ENCODE results near the gene TMEM129. TPM values are rescaled to one million over a fixed set of nuclear protein-coding genes. Genes with fewer than 3 reads are reported as not detected.

Gene TMEM129
- total RNA-seq, 1 donor from 2014 or later, result 29.6 TPM

DNA sequence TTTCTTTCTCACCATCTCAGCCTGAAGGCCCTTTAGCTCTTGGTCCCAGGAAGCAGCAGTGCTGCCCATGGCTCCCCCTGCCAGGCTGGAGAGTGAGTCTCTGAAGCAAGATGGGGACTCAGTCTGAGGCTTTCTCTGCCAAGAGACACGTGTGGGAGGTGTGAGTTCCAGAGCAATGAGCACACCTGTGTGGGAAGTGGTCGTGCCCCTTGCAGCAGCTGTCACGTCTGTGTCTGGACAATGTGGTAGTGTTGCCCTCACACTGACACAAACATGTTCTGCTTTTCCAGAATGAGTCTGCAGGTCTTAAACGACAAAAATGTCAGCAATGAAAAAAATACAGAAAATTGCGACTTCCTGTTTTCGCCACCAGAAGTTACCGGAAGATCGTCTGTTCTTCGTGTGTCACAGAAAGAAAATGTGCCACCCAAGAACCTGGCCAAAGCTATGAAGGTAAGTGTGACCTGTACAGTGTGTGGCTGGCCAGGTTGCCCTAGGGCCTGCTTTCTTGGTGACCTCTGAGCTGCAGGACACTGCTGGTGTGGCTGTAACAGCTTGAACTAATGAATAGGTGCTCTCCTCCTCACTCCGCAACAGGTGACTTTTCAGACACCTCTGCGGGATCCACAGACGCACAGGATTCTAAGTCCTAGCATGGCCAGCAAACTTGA is 2.1 kb upstream of the TMEM129 start:
- no peak for TF ChIP-seq CTCF (IDR thresholded peaks at IDR 0.05; ENCODE audit: borderline replicate concordance)
- no peaks in the 10 kb centered on the region for H3K9me3 ChIP-seq (replicated peaks)
- DNase-seq, result no peak
- H3K27me3 ChIP-seq (ENCODE audit: low read depth), result no peaks in the 10 kb centered on the region
- H3K36me3 ChIP-seq, result peaks cover 16% of the 10 kb centered on the region
- intact Hi-C loops (cut with micrococcal nuclease), result loop anchor here (10.0 kb wide), 1 partner anchor 368 kb away; no protein-coding TSS in a partner anchor
- H3K4me1 ChIP-seq, result peaks cover 62% of the 10 kb centered on the region
- peak overlapping the region; percentile 58 for H3K27ac ChIP-seq (replicated peaks)
- H3K4me3 ChIP-seq, result no peak overlapping the region

DNA sequence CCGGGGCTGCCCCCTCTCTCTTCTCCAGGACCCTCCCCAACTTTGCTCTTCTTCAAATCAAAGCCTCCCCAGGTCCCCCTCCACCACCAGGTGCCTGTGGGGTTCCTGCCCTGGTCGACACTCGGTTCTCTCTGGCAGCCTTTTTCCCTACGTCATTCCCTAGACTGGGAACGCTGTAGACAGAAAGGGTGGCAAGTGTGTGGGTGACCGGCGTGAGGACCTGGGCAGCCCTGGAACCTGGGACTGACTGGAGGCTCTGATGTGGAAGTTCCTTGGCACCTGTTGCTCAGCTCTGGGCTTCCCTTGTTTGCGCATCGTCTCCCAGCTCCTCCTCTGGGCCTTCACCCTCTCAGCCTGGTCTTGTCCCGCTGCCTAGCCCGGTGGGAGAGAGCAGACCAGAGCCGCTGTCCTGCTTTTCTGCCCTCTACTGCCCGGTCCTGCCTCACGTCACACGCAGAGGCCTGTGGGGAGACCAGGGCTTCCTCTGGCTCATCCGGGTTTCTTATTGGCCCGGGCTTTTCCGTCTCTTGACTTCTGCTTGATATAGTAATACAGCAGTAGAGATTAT is 1.5 kb upstream of the TMEM129 start:
- TF ChIP-seq CTCF (IDR thresholded peaks at IDR 0.05; ENCODE audit: borderline replicate concordance), result no peak
- intact Hi-C loops (cut with micrococcal nuclease), result loop anchor here (10.0 kb wide), 1 partner anchor 368 kb away; no protein-coding TSS in a partner anchor
- H3K9me3 ChIP-seq (replicated peaks), result no peaks in the 10 kb centered on the region
- peak overlapping the region; percentile 58 for H3K27ac ChIP-seq (replicated peaks)
- no peaks in the 10 kb centered on the region for H3K27me3 ChIP-seq (ENCODE audit: low read depth)
- H3K4me1 ChIP-seq, result peaks cover 62% of the 10 kb centered on the region
- H3K4me3 ChIP-seq, result peak overlapping the region; percentile 81
- peak; percentile 14 for DNase-seq
- peaks cover 16% of the 10 kb centered on the region for H3K36me3 ChIP-seq

- DNase-seq, result no peak
- TF ChIP-seq CTCF (IDR thresholded peaks at IDR 0.05; ENCODE audit: borderline replicate concordance), result no peak
Observed at GRCh38 chr4:1721666-1722550, 785 bp upstream of the TMEM129 start.

DNA sequence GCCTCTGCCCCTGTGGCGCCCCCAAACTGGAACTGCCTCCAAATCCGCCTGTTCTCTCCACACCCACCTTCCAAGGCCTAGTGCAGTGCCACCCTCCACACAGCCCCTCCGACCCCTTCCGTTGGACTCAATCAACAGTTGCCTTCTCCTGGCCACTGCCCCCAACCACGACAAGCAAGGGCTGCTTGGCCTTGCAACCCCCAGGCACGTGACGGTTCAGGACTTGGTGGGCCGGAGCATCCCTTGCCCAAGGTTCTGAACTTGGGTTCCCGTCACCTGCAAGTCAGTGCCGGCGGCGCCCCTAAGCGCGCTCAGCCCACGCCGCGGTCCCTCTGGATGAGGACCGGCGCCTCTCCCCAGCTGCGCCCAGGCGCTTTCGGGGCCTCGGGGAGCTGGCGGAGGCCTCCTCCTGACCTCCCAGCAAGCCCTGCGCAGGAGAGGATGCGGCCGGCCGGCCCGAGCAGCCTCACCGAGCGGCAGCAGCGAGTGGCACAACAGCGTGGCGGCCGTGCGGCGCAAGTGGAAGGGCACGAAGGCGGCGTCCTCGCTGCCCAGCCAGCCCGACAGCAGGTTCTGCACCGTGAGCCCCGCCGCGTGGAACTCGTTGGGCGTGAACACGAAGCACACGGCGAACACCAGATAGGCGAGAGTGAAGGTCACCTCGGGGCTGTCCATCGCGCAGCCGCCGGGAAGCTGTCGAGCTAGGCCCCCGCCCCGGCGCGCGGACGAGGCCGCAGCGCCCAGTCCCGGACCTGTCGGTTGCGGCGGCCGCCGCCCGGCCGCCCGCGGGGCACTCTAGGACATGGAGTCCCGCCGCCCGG is 750 bp downstream of the TMEM129 start:
- H3K4me1 ChIP-seq, result peaks cover 67% of the 10 kb centered on the region
- peaks cover 29% of the 10 kb centered on the region for H3K36me3 ChIP-seq
- peak overlapping the region; percentile 81 for H3K4me3 ChIP-seq
- no peaks in the 10 kb centered on the region for H3K27me3 ChIP-seq (ENCODE audit: low read depth)
- DNase-seq, result peak; percentile 46
- intact Hi-C loops (cut with micrococcal nuclease), result loop anchor here (10.0 kb wide), 1 partner anchor 366 kb away; no protein-coding TSS in a partner anchor
- H3K27ac ChIP-seq (replicated peaks), result peak overlapping the region; percentile 98
- H3K9me3 ChIP-seq (replicated peaks), result no peaks in the 10 kb centered on the region
- TF ChIP-seq CTCF (IDR thresholded peaks at IDR 0.05; ENCODE audit: borderline replicate concordance), result no peak

More at GRCh38 chr4:1721666-1722550, 785 bp upstream of the TMEM129 start:
- intact Hi-C loops (cut with micrococcal nuclease), result loop anchor here (10.0 kb wide), 1 partner anchor 367 kb away; no protein-coding TSS in a partner anchor
- no peaks in the 10 kb centered on the region for H3K9me3 ChIP-seq (replicated peaks)
- H3K4me1 ChIP-seq, result peaks cover 66% of the 10 kb centered on the region
- peaks cover 23% of the 10 kb centered on the region for H3K36me3 ChIP-seq
- peak overlapping the region; percentile 98 for H3K27ac ChIP-seq (replicated peaks)
- H3K4me3 ChIP-seq, result peak overlapping the region; percentile 81
- H3K27me3 ChIP-seq (ENCODE audit: low read depth), result no peaks in the 10 kb centered on the region
